ENCODE measurements around the gene CCN6. TPM values are rescaled to one million over a fixed set of nuclear protein-coding genes. Genes with fewer than 3 reads are reported as not detected.
"Not testable (repeated sequence)": the region's sequence is repeated elsewhere in the genome, so short reads cannot be mapped to it uniquely, and the experiment has no call there.

Gene CCN6
- total RNA-seq, 4 donors from 2014 or later = 0.56 TPM; not detected in 3

DNA sequence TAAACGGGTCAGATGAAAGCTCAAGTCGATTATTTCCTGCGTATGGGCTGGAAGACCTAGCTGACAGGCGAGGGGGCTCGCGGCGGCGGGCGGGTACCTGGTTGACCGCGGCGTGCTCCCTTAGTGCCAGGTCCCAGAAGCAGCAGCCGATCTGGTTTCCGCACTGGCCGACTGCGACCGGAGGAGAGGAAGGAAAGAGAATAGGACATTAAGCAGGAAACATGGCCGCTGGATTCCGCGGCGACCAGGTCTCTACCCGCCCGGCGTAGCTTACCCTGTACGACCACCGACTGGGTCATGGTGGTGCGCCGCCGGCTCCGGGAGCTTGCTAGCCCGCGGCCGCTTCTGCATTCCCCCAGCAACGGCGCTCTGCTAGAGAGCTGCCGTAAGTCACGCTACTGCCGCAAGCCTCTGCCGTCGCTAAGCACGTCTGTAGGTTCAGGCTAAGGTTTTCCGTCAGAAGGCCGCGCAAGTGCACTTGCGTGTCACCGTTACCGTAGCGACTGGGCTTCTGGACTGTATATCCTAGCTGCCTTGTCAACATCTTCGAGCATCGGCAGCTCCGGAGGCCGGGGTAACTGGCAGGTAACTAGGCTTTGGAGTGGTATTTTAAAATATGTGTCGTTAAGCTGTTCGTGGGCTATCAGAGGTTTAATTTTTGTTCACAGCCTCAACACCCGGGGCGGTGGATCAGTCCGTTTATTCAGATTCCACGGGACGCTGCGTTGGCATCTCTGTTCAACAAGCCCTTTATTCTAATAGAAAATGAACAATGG lies 33.4 kb downstream of the CCN6 start, which contains the start of the genes FAM229B and TUBE1:
Gene FAM229B, plus strand, starts transcription at position 456 of the 776 bp plus-strand sequence. CDS start 11,693 bp downstream, outside the sequence.
Gene TUBE1, minus strand, starts transcription at position 347 of the 776 bp plus-strand sequence. Its CDS starts 48 bp downstream, at position 299.
- ATAC-seq (ENCODE audit: low FRiP score) (peak; percentile 97), DNase-seq (ENCODE audit: low spot score) (peak; percentile 60)
- TF ChIP-seq, protein P1, sequence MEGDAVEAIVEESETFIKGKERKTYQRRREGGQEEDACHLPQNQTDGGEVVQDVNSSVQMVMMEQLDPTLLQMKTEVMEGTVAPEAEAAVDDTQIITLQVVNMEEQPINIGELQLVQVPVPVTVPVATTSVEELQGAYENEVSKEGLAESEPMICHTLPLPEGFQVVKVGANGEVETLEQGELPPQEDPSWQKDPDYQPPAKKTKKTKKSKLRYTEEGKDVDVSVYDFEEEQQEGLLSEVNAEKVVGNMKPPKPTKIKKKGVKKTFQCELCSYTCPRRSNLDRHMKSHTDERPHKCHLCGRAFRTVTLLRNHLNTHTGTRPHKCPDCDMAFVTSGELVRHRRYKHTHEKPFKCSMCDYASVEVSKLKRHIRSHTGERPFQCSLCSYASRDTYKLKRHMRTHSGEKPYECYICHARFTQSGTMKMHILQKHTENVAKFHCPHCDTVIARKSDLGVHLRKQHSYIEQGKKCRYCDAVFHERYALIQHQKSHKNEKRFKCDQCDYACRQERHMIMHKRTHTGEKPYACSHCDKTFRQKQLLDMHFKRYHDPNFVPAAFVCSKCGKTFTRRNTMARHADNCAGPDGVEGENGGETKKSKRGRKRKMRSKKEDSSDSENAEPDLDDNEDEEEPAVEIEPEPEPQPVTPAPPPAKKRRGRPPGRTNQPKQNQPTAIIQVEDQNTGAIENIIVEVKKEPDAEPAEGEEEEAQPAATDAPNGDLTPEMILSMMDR (IDR thresholded peaks at IDR 0.05) = no peak

DNA sequence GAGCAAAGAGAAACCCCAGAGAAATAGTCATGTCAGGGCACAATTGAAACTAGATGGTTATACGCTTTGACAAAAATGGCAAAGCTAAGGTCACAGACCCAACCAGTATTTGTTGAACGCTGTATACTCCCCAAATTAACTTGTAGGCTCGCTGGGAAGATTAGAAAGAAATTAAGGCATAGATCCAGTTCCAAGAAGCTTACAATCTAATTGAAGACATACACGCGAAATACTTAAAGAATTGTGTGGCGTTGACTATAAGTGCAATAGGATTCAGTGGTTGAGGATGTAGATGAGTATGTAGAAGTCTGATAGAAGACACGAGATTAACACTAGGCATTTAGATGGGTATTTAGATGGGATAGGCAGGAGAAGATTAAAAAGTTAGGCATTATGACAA lies 34.0 kb downstream of the CCN6 start:
- ATAC-seq (ENCODE audit: low FRiP score) = no peak

DNA sequence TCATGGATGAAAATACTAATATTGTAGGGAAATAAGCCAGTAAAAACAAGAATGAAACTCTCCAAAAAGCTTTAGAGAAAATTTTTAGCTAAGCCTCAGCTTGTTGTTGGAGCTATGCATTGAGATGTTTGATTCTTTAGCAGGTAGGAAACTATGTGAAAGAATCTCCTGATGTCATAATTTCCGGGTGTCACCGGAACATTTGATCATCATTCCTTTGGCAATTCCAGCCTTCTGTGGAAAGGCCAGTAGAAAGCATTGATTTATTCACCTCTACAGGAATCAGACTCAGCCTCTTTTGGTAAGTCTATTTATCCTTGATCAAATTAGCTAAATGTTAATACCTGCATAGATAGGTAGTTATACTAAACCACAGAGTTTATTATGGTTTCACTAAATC lies 43.0 kb downstream of the CCN6 start:
- DNase-seq (ENCODE audit: low spot score) (no peak), ATAC-seq (ENCODE audit: low FRiP score) (no peak)
- TF ChIP-seq, protein P1 (IDR thresholded peaks at IDR 0.05) = no peak

More for the DNA sequence above, 34.0 kb downstream of the CCN6 start:
- TF ChIP-seq, protein P1 (IDR thresholded peaks at IDR 0.05) = no peak
- no peak for DNase-seq (ENCODE audit: low spot score)

DNA sequence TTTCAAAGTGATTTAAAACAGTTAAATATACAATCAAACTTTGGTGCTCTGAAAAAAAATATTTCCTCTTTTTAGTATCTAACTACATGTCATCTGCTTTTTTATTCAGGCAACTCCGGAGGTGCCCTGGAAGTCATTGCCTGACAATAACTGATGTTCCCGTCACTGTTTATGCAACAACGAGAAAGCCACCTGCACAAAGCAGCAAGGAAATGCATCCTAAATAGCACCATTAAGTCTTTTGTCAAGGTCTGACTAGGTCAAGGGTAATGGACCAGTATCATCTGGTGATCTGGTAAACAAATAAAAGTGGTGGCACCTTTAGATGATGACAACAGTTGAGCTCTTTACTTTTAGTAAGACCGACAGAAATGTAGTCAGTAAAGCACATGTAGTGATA lies 46.7 kb downstream of the CCN6 start:
- no peak for DNase-seq (ENCODE audit: low spot score)
- ATAC-seq (ENCODE audit: low FRiP score) = no peak
- TF ChIP-seq, protein P1 (IDR thresholded peaks at IDR 0.05) = no peak

DNA sequence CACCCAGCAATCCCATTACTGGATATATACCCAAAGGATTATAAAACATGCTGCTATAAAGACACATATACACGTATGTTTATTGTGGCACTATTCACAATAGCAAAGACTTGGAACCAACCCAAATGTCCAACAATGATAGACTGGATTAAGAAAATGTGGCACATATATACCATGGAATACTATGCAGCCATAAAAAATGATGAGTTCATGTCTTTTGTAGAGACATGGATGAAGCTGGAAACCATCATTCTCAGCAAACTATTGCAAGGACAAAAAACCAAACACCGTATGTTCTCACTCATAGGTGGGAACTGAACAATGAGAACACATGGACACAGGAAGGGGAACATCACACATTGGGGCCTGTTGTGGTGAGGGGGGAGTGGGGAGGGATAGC lies 52.1 kb downstream of the CCN6 start:
- ATAC-seq (ENCODE audit: low FRiP score); DNase-seq (ENCODE audit: low spot score): not testable (repeated sequence)

DNA sequence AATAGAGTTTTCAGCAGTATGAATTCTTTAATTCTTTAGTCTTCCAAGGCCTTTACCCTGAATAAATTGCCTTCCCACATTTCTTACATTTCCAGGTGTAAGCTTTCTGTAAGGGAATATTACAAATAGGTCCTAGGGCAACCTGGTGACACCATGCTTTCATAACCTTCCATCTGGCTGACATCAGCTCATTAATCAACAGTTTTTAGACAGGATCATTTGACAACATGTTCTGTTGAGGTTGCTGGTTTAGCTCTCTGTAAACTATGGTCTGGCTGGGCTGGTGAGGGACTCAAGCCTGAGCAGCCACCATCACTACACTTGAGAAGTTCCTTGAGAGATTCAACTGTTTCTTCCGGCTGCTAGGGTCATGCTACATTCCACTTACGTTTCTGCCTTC lies 52.7 kb downstream of the CCN6 start:
- DNase-seq (ENCODE audit: low spot score) (no peak), ATAC-seq (ENCODE audit: low FRiP score) (no peak)
- TF ChIP-seq, protein P1 (IDR thresholded peaks at IDR 0.05) = no peak

DNA sequence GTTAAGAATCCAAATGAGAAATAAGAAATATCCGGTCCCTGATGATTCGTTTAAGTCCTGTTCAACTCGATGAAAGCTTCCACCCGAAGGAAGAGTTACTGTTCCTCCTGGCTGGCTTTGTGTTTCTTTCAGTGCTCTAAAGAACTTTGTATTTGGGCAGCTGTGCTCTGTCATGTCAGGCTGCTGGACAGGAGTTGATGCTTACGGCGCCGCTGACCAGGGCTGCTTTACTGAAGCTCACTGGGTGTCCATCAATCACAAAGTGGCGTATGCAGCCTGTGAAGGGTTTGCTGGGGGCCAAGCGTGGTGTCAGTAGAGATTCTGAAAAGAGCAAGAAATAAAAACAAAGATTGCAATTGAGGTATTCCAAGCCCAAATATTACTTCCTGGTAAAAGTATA lies 55.4 kb downstream of the CCN6 start:
- ATAC-seq (ENCODE audit: low FRiP score) (no peak), DNase-seq (ENCODE audit: low spot score) (no peak)
- TF ChIP-seq, protein P1 (IDR thresholded peaks at IDR 0.05) = no peak

Data from omental fat pad (tissue), 4 donors.